Measurements from ENCODE around the gene PGGT1B.

GRCh38 chr5:115274584-115274983 lies 11.9 kb upstream of the PGGT1B start:
- no peak for TF ChIP-seq ZNF384 (IDR thresholded peaks at IDR 0.05)
- TF ChIP-seq NFRKB (IDR thresholded peaks at IDR 0.05), result no peak

Measured in HEK293T (cell line).